Neural crest cell (in vitro differentiated cells): ENCODE measurements around the gene E2F3. TPM values are rescaled to one million over a fixed set of nuclear protein-coding genes. Genes with fewer than 3 reads are reported as not detected.

ENCODE experiments used
- DNase-seq: peaks from one replicate; pipeline ENCODE4 v3.0.0; 2021; ENCODE audit warnings: low read depth, mixed read lengths, low spot score
- H3K27ac Mint-ChIP-seq: one replicate; pipeline ENCODE4 v1.8.0; 2021; ENCODE audit warnings: mild to moderate bottlenecking, mixed read lengths; ENCODE audit not compliant: unreplicated experiment
- H3K27me3 Mint-ChIP-seq: 2 replicates; pipeline ENCODE4 v1.8.0; 2021; ENCODE audit warnings: low read depth, mild to moderate bottlenecking, mixed read lengths
- H3K36me3 Mint-ChIP-seq: 2 replicates; pipeline ENCODE4 v1.8.0; 2021; ENCODE audit warnings: low read depth, mild to moderate bottlenecking, mixed read lengths
- H3K4me1 Mint-ChIP-seq: 2 replicates; pipeline ENCODE4 v1.8.0; 2021; ENCODE audit warnings: mixed read lengths
- H3K4me3 Mint-ChIP-seq: one replicate; pipeline ENCODE4 v1.8.0; 2021; ENCODE audit warnings: mild to moderate bottlenecking, mixed read lengths
- H3K9me3 Mint-ChIP-seq: 2 replicates; pipeline ENCODE4 v1.8.0; 2021; ENCODE audit warnings: mixed read lengths
- total RNA-seq: library from RNA; stranded (reverse); gene quantifications from 2 replicates; pipeline ENCODE4 v1.2.1, GENCODE V29; 2021
- TF ChIP-seq, protein P1 (sequence below): fragments of 200-600 bp; sonication (generic); conservative IDR thresholded peaks from 2 replicates; pipeline ENCODE4 v1.5.0; 2021; ENCODE audit warnings: antibody characterized with exemption, mild to moderate bottlenecking

The E2F3 gene
- total RNA-seq, 1 donor from 2014 or later: 43.8 TPM

- no peak for DNase-seq
- H3K4me3 Mint-ChIP-seq: peak overlapping the region; percentile 11
- H3K27me3 Mint-ChIP-seq: peaks cover under 1% of the 10 kb centered on the region
- H3K36me3 Mint-ChIP-seq: peaks cover 10% of the 10 kb centered on the region
- no peaks in the 10 kb centered on the region for H3K9me3 Mint-ChIP-seq
- peaks cover 47% of the 10 kb centered on the region for H3K4me1 Mint-ChIP-seq
- TF ChIP-seq, protein P1, sequence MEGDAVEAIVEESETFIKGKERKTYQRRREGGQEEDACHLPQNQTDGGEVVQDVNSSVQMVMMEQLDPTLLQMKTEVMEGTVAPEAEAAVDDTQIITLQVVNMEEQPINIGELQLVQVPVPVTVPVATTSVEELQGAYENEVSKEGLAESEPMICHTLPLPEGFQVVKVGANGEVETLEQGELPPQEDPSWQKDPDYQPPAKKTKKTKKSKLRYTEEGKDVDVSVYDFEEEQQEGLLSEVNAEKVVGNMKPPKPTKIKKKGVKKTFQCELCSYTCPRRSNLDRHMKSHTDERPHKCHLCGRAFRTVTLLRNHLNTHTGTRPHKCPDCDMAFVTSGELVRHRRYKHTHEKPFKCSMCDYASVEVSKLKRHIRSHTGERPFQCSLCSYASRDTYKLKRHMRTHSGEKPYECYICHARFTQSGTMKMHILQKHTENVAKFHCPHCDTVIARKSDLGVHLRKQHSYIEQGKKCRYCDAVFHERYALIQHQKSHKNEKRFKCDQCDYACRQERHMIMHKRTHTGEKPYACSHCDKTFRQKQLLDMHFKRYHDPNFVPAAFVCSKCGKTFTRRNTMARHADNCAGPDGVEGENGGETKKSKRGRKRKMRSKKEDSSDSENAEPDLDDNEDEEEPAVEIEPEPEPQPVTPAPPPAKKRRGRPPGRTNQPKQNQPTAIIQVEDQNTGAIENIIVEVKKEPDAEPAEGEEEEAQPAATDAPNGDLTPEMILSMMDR: no peak
- no peak overlapping the region for H3K27ac Mint-ChIP-seq
Observed at GRCh38 chr6:20409427-20409971, 7.8 kb downstream of the E2F3 start.

DNA sequence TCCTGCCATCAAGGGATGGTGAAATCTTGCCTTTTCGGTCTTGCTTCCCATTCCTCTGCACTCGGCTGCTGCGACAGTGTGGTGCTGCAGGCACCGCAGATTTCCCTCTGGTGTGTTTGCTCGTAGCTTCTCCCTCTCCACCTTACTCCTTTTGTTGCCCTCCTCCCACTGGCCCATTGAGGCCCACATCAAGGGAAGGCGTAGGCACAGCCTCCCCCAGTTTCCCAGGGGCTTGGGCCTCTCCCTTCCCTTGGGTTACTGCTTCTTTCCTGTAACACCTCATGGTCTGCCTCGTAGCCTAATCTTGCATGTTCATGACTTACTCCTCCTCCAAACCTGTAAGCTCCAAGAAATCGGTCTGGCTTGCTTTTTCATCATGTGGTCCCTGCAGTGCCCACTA is 9.9 kb downstream of the E2F3 start:
- TF ChIP-seq, protein P1: no peak
- peaks cover 55% of the 10 kb centered on the region for H3K4me1 Mint-ChIP-seq
- H3K4me3 Mint-ChIP-seq: peak overlapping the region; percentile 47
- no peaks in the 10 kb centered on the region for H3K27me3 Mint-ChIP-seq
- no peaks in the 10 kb centered on the region for H3K9me3 Mint-ChIP-seq
- H3K36me3 Mint-ChIP-seq: peaks cover 5% of the 10 kb centered on the region
- DNase-seq: no peak
- no peak overlapping the region for H3K27ac Mint-ChIP-seq

DNA sequence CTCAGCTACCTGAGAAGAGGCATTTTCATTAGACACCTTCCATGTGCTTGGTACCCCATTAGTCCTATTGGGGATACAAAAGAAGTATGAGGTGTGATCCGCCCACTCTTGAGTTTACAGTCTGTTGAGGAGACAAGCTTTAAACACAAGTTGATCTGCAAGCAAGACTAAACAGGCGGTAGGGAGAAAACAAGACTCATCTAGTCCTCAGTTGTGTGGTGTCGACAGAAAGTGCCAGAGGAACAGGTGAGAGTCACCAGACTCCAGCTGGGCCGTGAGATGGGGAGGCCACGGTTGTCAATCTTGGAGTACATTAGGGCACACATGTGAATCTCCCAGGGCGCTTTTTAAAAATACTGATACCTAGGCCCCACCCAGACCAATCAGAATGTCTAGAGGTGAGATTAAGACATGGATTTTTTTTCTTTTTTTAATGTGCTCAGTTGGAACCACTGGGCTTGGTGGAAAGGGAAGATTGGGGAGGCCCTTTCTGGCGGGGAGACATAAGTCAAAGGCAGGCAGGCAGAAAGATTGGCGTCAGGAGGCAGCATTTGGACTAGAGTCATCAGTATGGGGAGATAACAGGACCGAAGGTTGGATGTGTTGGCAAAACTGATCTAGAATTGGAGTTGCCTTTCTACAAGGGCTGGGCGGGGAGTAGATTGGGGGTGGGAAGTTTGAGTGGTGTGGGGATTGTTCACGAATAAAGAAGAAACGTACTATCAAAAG is 10.4 kb downstream of the E2F3 start:
- peaks cover 56% of the 10 kb centered on the region for H3K4me1 Mint-ChIP-seq
- H3K27ac Mint-ChIP-seq: peak overlapping the region; percentile 70
- DNase-seq: no peak

DNA sequence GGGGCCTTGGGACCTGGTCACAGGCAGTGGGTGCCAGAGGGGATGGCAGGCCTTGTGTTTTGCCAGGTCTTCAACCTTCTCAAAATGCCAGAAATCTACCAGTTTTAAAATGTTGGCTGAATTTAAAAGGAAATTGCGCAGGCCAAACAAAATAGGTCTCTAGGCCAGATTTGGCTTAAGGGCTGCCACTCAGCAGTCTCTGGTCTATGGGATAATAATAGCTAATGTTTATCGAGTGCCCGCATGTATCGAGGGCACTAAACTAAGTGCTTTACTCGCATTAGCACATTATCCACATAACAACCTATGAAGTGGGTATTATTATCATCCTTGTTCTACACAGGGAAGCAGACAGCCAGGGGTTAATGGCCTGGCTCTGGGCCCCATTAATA is 11.0 kb downstream of the E2F3 start:
- Mint-ChIP-seq H3K27me3 (no peaks in the 10 kb centered on the region), H3K9me3 (no peaks in the 10 kb centered on the region), H3K36me3 (peaks cover 3% of the 10 kb centered on the region), H3K27ac (no peak overlapping the region), H3K4me3 (no peak overlapping the region), H3K4me1 (peaks cover 56% of the 10 kb centered on the region)
- DNase-seq: no peak
- TF ChIP-seq, protein P1: no peak

More for the DNA sequence above, 10.4 kb downstream of the E2F3 start:
- no peaks in the 10 kb centered on the region for H3K27me3 Mint-ChIP-seq
- TF ChIP-seq, protein P1: no peak
- H3K9me3 Mint-ChIP-seq: no peaks in the 10 kb centered on the region
- H3K4me3 Mint-ChIP-seq: no peak overlapping the region
- H3K36me3 Mint-ChIP-seq: peaks cover 3% of the 10 kb centered on the region

DNA sequence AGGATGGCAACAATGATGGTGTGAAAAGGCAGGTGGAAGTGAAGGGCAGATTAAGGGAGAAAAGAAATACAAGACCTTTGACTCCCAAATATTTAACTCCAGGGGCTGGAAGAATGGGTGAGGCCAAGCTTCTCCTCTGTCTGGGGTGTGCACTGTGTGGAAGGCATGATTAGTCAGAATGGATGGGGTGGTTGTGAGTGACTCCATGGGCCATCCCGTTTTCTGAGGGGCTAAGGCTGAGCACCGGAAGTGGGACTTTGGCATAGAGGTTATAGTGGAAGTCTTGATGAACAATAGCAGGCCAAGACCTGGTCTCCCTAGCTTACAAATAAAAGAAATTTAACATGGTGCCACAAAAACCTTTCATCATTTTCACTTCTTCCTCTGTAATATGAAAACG is 12.1 kb downstream of the E2F3 start:
- no peak for DNase-seq
- Mint-ChIP-seq H3K36me3 (peaks cover 3% of the 10 kb centered on the region), H3K9me3 (no peaks in the 10 kb centered on the region), H3K27me3 (no peaks in the 10 kb centered on the region), H3K4me1 (peaks cover 55% of the 10 kb centered on the region), H3K4me3 (no peak overlapping the region), H3K27ac (no peak overlapping the region)
- TF ChIP-seq, protein P1: no peak
